Measurements from ENCODE around the gene MTCL1.

DNA sequence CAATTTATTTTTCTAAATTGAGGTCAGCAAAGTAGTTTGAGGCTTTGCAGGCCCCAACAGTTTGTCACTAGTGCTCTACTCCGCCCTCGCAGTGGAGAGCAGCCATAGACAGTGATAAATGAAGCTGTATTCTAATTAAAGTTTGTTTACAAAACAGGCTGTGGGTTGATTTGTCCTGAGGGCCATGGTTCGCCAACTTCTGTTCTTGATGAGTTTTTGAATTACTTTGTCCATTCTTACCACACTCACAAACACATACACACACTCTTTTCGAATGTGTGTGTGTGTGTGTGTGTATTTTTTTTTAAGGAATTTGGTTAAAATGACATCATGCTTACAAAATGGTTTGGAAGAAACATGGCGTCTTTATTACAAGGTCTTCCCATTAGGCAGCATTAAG lies 68.6 kb downstream of the MTCL1 start:
- TF ChIP-seq, protein P1, sequence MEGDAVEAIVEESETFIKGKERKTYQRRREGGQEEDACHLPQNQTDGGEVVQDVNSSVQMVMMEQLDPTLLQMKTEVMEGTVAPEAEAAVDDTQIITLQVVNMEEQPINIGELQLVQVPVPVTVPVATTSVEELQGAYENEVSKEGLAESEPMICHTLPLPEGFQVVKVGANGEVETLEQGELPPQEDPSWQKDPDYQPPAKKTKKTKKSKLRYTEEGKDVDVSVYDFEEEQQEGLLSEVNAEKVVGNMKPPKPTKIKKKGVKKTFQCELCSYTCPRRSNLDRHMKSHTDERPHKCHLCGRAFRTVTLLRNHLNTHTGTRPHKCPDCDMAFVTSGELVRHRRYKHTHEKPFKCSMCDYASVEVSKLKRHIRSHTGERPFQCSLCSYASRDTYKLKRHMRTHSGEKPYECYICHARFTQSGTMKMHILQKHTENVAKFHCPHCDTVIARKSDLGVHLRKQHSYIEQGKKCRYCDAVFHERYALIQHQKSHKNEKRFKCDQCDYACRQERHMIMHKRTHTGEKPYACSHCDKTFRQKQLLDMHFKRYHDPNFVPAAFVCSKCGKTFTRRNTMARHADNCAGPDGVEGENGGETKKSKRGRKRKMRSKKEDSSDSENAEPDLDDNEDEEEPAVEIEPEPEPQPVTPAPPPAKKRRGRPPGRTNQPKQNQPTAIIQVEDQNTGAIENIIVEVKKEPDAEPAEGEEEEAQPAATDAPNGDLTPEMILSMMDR (IDR thresholded peaks at IDR 0.05; ENCODE audit: low read length) = no peak
- TF ChIP-seq EZH2 (IDR thresholded peaks at IDR 0.05; ENCODE audit: borderline replicate concordance, low read length) = no peak
